Measurements from ENCODE around the gene HES5.

Gene HES5

DNA sequence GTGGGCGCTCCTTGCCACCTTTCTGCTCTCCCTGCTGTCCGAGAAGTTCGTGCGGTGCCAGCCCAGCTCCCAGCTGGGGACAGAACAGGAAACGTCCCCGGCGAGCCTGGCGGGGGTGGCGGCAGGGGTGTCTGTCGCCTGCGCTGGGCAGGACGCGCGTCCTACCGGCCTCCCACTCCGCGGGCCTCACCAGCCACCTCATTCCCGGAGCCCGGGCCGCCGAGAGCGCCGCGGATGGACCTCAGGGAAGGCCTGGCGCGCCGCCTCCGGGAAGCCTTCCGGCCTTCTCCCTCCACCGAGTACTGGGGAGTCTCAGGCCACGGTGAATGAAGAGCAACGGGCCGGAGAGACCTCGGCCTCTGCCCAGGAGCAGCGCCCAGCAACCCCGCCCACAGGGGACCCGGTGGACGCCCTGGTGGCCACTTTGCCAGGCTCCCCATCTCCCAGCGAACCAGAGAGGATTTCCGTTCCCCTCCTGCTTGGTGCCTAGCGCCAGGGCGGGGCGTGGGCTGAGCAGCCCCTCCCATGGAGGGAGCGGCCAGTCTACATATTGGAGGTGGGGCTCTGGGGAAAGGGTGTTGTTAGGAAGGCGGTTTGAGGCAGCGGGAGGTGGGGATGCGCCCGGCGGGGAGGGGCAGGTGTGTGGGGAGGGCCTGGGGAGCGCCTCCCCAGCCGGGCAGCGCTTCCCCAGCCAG lies 16.6 kb upstream of the HES5 start:
- DNase-seq, result peak; percentile 73

DNA sequence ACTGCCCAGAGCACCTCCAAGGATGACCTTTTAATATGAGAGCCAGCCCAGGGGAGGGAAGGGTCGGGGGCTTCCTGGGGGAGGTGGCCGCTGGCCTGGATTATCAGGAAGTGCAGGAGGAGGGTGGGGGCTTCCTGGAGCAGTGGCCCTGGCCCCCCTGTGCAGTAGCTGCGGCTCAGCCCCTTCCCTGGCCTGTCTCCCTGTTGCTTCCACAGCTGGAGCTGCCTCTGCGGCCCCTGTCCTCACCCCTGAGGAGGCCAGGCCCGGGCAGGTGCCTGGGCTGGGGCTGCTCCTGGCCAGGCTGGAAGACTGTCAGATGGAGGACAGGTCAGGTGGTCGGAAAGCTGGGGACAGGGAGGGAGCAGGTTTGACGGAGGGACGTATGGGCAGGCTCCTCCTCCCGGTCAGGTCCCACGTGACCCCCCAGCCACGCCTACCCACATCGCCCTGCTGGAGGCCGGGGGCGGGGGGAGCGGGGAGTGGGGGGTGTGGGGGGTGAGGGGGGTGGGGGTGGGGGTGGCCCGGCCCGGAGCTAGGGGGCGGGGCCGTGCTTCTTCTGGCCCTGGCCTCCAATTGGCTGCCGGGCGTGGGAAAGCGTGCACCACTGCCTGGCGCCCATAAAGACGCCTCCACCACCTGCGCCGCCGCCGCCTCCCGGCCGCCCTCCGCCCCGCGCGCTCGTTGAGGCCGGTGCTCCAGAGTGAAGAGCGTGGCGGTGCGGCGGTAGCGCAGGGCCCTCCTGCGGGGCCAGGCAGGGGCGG lies 15.9 kb upstream of the HES5 start:
- DNase-seq, result peak; percentile 85

DNA sequence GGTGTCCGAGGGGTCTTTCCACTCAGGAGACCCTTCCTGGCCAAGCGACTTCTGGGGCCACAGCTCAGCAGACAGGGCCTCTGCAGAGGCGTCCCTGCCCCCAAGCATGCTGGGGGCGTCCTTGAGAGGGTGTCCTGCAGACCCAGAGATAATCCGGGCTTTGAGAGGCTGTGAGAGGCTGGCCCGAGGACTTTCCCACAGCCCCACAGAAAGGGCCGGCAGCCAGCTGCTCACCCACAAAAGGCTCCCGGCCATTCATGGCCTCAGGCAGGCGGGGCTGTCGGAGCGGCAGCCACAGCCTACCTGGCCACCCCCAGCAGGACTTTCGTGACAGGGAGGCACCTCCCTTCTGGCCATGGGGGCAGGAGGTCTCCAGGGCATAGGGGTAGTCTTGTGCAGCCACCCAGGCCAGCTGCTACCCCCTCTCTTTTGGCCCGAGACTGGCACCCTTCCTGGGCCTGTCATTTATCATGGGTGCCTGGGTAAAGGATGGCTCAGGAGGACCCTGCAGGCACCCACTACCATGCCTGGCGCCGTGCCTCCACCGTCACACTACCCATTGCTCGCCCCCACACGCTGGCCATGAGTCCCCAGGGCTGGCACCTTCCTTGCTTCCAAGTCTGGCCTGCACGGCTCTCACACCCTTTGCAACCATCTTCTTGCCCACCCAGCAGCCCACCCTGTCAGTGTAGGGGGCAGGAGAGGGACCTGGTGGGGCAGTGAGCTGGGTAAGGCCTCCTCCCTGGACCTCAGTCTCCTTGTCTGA lies 15.0 kb upstream of the HES5 start:
- no peak for DNase-seq

DNA sequence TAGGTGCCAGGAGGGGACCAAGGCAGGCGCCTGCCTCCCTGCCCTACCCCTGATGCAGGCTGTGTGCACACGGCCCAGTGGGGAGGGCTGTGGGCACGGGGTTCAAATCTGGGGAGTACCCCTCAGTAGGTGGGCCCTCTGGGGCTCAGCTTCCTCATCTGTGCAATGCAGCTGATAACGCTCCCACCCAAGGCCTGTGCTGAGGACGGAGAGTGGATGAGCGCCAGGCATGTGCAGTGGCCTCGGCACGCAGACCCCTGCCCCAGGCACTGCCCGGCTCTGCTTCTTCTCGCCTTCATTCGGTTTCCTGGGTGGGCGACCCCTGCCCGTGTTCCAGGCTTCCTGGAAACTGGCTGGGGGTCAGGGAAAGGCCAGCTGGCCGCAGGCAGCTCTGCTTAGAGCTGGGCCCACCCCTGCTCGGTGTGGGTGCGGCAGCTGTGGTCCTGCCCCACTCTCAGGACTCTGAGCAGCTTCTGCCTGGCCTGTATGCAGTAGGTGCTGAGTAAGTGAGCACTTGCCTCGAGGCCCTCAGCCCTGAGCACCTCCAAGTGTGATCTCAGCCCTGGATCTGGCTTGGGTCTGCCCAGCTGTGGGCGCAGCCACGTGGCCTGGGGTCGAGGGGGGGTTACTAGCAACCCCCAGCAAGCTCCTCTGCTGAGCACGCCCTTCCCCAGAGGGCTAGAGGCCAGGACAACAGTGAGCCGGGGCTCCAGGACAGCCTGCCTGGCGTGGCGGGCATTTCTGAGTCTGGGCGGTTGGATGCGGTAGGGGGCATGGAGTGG lies 14.2 kb upstream of the HES5 start:
- no peak for DNase-seq

DNA sequence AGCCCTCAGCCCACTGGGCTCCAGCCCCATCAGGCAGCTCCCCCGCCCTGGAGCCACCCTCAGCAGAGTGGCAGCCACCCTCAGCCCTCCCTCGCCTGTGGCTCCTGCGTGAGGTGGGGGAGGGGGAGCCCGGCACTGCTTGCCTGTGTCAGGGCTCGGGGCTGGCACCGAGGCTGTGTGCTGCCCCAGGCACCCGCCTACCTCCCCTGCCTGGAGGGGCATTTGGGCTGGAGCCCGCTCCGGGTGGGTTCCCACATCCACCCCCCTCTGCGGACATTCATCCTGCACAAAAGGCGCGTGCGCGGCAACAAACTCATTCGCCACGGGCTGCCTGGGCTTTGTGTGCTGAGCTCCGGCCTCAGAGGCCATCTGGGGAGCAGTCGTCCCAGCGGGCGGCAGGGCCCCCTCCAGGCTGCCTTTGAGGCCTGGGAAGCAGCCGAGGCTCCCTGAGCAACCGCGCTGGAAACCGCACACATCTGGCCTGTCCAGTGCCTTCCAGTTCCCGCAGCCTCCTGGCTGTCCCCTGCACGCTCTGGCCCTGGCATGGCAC lies 13.6 kb upstream of the HES5 start:
- DNase-seq, result no peak

DNA sequence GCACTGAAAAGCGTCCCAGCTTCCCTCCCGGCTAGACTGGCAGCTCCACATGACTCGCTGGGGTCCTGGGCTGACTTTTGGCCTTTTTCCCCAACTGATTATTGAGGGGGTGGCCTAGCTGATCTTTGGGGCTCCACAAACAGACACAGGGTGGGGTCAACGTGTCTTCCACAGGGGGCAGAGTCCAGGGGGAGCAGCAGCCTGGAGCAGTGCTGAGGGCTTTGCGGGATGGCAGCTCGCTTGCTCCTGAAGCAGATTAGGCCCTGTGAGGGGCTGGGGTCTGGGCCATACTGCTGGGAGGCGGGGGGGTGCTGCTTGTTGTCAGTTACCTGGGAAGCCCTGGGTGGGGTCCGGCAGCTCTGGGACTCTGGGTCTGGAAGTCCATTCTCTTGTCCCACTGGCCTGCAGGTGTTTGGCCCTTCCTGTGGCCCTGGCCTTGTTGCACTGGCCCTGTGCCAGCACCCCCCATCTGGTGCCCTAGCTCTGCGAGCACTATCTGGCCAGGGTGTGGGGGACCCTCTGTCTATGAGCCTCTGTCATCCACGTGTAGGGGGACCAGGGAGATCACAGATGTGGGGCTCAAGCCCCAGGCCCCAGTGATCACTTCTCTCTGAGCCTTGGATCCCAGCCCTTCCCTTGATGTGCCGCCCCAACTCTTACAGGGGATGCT lies 12.3 kb upstream of the HES5 start:
- DNase-seq, result no peak

DNA sequence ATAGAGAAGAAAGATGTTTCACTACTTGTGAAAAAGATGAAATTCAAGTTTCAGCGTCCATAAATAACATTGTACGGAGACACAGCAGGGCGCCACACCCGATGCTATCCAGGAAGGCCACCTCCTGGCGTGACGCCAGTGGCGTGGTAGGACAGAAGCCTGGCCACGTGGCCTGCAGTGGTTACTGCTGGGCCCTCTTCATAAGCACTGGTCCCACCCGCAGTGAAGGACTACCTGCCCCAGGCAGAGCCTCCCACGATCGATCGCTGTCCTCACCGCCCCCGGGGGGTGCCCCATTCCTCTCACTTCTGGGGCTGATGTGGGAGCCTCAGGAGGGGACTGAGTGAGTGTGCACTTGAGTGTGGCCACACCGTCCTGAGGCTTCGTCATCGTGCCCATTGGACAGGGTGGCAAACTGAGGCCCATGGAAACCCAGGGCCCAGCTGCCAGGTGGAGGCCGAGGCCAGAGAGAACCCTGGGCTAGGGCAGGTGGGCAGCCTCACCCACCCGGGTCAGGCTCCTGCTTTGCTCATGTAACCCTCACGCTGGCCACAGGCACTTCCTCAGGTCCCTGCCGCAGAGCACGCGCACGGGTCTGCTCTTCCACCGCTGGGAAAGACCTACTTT lies 11.7 kb upstream of the HES5 start:
- no peak for DNase-seq

DNA sequence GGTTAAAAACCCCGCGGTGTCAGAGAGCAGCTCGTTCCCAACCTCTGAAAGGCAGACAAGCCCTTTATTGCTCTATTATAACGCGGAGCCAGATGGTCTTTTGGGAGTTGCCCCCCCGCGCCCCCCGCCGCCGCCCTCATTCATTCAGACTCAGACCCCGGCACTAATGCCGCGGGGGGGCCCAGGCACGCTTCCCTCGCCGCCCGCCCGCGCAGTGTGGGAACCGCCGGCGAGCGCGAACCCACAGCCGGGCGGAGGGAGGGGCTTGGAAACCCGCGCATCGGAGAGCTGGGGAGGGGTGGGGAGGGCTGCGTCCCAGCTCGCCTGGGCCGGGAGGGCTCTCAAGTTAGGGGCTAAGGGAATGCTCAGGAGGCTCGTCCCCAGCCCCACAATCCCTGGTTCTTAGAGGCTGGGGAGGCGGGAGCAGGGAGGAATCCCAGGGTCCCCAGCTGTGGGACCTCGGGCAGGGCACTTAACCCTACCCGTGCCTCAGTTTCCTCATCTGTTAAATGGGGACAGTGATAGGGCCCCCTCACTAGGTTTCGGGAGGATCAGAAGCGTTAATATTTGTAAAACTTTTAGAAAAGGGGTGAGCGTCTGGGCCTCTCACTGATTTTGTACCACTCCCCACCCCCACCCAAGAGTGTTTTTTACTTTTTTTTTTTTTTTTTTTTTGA lies 10.9 kb upstream of the HES5 start:
- DNase-seq, result no peak

DNA sequence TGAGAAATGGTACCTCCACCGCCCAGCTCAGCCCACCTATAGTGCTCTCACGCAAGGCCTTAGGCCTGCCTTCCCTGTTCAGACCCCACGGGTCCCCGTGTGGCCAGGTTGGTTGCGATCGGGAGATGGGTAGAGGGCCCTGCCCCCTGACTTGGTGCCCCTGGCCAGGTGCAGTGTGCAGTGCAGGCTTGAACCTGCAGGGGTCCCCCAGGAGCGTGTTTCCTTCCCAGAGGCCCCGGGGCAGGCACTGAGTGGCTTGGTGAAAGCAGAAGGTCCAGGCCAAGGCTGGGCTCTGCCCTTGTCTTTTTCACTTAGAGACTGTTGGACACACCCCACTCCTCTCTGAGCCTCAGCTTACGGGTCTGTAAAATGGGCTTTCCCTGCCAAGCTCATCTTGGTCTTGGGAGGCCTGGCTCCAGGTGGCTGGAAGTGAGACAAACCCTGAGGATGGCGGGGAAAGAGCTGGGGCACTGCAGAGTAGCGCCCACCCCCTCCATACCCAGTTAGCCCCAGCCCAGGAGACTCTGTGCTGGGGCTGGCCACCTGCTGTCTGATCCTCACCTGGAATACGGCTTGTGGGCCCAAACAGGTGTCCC lies 9.3 kb upstream of the HES5 start:
- no peak for DNase-seq

DNA sequence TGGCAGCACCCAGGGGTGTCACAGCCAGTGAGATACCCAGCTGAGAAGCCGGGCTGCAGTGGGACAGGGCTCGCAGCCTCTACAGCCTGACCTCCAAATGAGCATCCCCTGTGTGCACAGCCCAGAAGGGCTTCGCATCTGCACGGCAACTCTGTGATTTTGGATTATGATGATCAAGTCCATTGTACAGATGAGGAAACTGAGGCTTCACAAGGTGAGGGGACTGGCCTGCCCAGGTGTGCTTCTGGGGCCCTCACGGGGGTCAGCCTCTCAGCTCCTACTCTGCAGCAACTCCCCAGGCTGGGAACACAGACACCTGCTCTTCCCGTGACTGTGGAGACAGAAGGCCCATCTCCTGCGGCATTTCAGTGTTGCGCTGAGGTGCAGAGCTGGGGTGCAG lies 8.8 kb upstream of the HES5 start:
- no peak for DNase-seq

DNA sequence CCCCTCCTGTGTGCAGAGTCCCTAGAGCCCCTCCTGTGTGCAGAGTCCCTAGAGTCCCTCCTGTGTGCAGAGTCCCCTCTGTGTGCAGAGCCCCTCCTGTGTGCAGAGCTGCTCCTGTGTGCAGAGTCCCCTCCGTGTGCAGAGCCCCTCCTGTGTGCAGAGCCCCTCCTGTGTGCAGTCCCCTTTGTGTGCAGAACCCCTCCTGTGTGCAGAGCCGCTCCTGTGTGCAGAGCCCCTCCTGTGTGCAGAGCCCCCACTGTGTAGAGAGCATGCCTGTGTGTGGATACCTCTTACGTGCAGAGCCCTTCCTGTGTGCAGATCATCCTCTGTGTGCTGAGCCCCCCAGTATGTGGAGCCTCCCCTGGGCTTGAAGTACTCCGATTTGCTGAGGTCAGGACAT lies 8.3 kb upstream of the HES5 start:
- no peak for DNase-seq

DNA sequence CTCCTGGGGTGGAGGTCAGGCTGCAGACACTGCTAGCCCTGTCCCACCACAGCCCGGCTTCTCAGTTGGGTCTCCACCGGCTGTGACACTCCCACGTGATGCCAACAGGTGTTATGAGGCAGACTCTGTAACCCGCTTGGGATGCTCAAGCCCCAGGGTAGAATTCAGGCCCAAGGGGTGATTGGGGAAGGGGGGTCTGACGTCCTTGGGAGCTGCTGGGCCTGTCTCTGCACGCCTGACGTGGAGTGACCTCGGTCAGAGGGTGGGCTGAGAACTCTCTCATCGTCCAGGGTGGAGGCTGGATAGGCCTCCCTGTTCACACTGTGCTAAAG lies 7.7 kb upstream of the HES5 start:
- DNase-seq, result no peak

DNA sequence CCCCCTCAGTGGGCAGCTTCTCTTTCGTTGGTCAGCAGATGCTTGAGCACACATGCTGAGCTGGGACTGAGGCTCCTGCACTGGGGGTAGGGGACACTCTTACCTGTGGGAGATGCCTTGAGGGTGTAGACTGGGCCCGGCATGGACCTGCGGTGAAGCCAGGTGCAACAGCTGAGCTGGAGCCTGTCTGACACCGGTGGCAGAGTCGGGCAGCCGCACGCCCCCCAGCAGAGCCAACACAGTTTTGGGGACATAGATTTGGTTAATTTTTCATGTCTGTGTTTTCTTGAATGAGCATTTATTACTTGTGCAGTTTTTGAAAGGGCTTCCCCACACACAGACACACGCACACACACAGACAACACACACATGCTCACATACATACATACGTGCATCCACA lies 5.9 kb upstream of the HES5 start:
- no peak for DNase-seq

DNA sequence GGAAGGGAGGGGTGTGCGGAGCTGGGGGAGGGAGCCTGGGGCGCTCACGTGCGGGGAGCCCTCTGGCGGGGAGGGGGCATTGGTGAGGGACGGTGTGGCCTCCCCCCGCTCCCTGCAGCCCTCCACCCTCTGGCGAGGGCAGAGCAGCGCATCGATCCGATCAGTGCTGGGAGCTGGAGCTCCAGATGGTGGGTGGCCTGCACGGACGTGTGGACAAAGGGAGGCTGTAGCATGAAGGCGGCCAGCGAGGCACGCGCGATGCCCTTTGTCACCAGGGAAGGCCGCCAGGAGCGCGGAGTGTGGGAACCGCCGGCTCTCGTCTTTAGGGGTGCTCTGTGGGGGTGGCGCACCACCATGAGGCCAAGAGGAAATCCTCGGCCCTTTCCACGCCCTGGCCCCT lies 5.4 kb upstream of the HES5 start:
- DNase-seq, result no peak

DNA sequence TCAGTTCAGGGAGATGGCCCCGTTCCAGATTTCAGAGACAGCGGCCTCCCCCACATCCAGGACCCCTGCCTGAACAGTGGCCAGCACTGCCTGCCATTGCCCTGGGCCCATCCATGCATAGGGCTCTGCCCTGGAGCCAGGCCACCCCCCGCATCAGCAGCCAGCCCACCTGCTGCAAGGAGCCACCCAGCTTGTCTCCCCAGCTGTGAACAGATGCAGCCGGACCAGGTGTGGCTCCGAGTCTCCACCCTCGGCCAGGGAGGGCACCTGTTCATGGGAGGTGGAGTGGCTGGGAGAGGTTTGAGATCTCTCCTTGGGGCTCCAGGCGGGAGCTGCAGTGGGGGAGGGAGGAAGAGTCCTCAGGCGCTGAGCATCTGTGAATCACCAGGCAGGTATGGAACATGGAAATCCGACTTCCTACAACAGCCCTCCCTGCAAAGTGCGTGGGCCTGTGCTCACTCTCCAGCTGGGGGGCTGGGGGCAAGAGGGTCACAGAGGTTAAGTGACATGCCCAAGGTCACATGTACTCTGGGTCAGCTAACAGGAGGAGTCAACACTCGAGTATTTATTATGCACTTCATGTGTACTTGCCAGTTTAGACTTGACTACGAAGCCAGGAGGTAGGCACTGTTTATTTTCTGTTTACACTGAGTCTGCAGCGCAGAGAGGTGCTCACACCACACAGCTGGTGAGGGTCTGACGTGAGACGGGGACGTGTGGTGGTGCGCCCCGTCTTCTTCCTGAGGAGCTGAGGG lies 4.8 kb upstream of the HES5 start:
- no peak for DNase-seq

DNA sequence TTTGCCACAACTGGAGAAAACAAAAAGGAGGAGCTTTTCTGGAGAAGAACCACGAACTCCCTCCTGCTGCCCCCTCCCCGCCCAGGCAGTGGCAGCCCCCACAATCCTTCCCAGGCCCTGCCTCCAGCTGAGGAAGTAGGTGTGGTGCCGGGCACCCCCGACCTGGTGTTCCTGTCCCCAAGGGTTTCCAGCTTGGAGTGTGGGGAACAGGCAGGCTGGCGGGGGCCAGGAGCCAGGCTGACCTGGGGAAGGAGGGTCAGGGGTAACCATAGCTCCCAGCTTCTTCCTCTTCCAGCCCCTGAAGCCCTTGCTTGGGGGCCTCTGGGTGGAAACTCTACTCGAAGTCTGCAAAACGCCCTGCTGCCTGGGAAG lies 4.2 kb upstream of the HES5 start:
- no peak for DNase-seq

DNA sequence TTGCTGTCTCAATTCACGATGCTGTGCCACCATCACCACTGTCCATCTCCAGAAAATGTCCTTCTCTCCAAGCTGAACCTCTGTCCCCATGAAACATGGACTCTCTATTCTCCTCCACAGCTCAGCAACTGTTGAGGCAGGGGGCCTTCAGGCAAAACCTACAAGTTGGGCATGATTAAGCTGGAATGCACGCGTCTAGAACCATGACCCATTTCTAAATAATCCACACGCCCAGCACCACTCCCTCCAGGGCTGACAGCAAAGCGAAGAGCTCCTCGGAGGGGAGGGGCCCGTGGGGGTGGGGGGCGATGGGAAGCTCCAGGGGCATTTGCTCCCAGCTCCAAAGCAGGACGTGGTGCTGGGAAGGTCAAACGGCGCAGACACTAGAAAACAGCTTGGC lies 3.3 kb upstream of the HES5 start:
- DNase-seq, result no peak

DNA sequence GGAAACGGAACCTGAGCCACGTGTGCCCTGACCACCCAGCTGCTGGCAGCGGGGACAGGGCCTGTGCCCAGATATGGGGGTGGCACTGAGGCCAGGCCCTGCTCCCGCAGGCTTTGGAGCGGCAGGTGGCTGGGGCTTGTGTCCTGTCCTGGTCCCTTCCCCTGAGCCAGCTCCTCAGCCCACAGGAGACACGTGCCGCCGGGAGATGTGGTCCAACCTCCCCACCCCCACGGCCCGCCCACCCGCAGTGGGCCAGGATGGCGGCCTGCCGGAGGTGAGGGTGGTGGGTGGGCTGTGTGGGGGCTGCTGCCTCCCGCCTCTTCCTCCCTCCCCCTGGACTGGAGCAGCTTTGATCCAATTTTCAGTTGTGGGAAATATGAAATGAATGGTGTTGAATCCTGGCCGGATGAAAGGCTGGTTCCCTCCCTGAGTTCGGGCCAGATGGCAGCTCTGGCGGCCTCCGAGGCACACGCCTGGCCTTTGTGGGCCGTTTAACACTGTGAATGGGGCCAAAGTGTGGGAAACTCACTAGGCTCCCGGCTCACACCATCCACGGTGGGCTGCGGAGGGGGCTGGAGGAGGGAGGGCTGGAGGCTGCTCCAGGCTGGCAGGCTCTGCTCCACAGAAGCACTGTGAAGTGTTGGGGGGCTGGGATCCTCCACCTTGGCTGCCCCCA lies 2.6 kb upstream of the HES5 start:
- no peak for DNase-seq

DNA sequence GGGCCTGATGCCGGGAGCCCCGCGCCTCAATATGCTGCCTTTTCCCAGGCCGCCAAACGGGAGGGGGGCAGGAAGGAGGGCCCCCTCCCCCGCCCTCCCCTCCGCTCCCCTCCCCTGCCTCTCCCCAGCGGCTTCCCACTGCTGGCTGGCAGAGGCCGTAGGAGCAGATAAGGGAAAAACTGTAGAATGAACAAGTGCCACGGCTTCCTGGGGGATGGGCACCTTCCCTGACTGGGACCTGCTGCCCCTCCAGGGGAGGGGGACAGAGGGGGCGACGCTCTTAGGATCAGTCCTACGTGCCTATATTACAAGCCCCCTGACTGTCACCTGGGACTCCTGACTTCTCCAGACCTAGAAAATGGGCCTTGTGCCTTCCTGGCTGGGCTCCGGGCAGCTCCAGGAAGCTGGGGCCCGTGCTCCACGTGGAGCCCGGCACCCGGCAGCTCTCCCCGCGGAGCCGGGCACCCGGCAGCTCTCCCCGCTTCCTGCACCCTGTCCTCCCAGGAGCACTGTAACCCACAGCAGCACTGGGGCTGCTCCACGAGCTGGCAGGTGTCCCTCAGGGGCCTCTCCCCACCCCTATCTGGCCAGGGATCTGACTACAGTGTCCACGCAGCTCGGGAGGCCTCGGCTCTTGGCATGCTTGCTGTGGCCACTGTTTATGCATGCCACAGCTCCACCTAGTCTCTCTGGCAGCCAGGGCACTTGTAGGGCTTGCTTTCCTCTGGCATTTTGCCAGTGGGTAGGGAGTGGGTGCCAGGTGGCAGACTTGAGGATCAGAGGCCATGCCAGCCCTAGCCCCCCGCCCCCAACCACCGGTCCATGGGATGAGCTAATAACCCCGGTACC lies 674 bp upstream of the HES5 start:
- DNase-seq, result no peak

Measured in stimulated activated naive CD4-positive, alpha-beta T cell treated with Interleukin-2 at 50 U/mL for 16 hours (primary cell).